Duodenal mucosa (tissue), 2 donors: Measurements from ENCODE around the gene RUSF1.

Experiments used
- H3K27ac ChIP-seq: one replicate; pipeline ENCODE4 v1.7.0; 2013; ENCODE audit warnings: low read depth, low read length
- H3K27me3 ChIP-seq, 2 donors: one replicate each; pipeline ENCODE4 v1.7.0; 2013; ENCODE audit warnings: low read length in 2 of 2, control low read depth in 1 of 2; ENCODE audit not compliant: insufficient read depth in 2 of 2, control insufficient read depth in 1 of 2
- H3K36me3 ChIP-seq, 2 donors: one replicate each; pipeline ENCODE4 v1.7.0; 2013; ENCODE audit warnings: low read length in 2 of 2, control low read depth in 1 of 2; ENCODE audit not compliant: insufficient read depth in 2 of 2, control insufficient read depth in 1 of 2
- H3K4me1 ChIP-seq, 2 donors: one replicate each; pipeline ENCODE4 v1.7.0; 2013; ENCODE audit warnings: low read length in 2 of 2, control low read depth in 1 of 2; ENCODE audit not compliant: insufficient read depth in 2 of 2, control insufficient read depth in 1 of 2
- H3K4me3 ChIP-seq, 2 donors: one replicate each; pipeline ENCODE4 v1.7.0; 2013; ENCODE audit warnings: low read length in 2 of 2, low read depth in 1 of 2
- H3K9ac ChIP-seq, 2 donors: one replicate each; pipeline ENCODE4 v1.7.0; 2013; ENCODE audit warnings: low read length in 2 of 2, low read depth in 1 of 2
- H3K9me3 ChIP-seq, 2 donors: one replicate each; pipeline ENCODE4 v1.7.0; 2013; ENCODE audit warnings: low read length in 2 of 2, control low read depth in 1 of 2; ENCODE audit not compliant: control insufficient read depth in 1 of 2

RUSF1 gene

GRCh38 chr16:31478956-31479355, 29.2 kb downstream of the RUSF1 start:
- no peak overlapping the region for H3K9ac ChIP-seq
- H3K27ac ChIP-seq, result no peak overlapping the region
- no peak overlapping the region for H3K4me3 ChIP-seq
- no peaks in the 10 kb centered on the region for H3K27me3 ChIP-seq
- peaks cover 18 to 49% of the 10 kb centered on the region in 2 donors for H3K4me1 ChIP-seq
- H3K36me3 ChIP-seq, result peaks cover 0 to 6% of the 10 kb centered on the region in 2 donors
- H3K9me3 ChIP-seq, result no peaks in the 10 kb centered on the region

- Histone ChIP-seq H3K9me3 (no peaks in the 10 kb centered on the region), H3K4me1 (peaks cover 18 to 57% of the 10 kb centered on the region in 2 donors), H3K36me3 (peaks cover 0 to 6% of the 10 kb centered on the region in 2 donors), H3K4me3 (peak overlapping the region; percentile 62 to 78), H3K27me3 (no peaks in the 10 kb centered on the region), H3K27ac (peak overlapping the region; percentile 94), H3K9ac (peak overlapping the region; percentile 64 to 73)
These were observed 30.7 kb downstream of the RUSF1 start for GRCh38 chr16:31477220-31478216.

DNA sequence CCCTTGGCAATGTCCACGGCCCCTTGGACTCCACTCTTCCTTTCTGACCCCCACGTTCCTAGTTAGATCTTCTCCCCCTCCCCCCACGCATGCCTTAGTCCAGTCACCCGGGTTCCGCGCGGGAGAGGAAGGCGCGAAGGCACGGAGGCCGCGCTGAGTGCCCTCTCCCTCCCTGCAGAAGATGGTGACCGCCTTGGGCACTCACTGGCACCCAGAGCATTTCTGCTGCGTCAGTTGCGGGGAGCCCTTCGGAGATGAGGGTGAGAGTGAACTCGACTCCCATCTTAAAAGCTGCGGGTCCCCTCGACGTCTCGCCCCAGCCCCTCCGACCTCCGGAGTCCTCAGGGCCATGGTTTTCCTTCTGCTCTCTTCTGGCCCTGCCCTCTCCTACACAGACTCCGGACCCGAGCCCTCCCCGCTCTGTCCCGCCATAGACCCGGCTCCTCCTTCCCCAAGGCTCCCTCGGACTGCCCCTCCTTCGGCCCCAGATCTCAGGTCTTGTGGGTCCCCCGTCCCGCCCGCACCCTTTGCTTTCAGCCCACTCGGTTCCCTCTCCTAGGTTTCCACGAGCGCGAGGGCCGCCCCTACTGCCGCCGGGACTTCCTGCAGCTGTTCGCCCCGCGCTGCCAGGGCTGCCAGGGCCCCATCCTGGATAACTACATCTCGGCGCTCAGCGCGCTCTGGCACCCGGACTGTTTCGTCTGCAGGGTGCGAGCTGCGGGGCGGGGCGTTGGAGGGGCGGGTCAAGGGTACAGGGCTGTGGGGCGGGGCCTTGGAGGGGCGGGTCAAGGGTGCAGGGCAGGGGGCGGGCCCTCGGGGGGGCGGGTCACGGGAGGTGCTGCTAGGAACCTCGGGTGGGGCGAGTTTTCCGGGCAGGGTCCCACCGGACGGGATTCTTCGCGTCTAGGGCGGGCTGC, 31.6 kb downstream of the RUSF1 start:
- H3K27me3 ChIP-seq, result peaks cover 0 to under 1% of the 10 kb centered on the region in 2 donors
- H3K9ac ChIP-seq, result peak overlapping the region; percentile 64 to 73
- H3K9me3 ChIP-seq, result no peaks in the 10 kb centered on the region
- H3K27ac ChIP-seq, result peak overlapping the region; percentile 94
- H3K4me1 ChIP-seq, result peaks cover 19 to 59% of the 10 kb centered on the region in 2 donors
- peak overlapping the region; percentile 72 to 78 for H3K4me3 ChIP-seq
- H3K36me3 ChIP-seq, result peaks cover 0 to 6% of the 10 kb centered on the region in 2 donors

DNA sequence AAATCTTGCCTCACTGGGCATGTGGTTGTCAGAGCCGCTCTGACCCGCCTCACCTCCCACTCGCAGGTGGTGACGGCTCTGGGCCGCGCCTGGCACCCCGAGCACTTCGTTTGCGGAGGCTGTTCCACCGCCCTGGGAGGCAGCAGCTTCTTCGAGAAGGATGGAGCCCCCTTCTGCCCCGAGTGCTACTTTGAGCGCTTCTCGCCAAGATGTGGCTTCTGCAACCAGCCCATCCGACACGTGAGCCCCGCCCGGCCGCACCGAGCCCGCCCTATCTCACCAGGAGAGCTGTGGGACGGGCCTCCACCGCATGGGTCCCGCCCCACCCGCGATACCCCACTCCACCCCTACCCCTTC, 32.3 kb downstream of the RUSF1 start:
- Histone ChIP-seq H3K27ac (no peak overlapping the region), H3K9me3 (no peaks in the 10 kb centered on the region), H3K9ac (peak overlapping the region in 1 of 2 donors; percentile 65), H3K4me1 (peaks cover 18 to 62% of the 10 kb centered on the region in 2 donors), H3K36me3 (peaks cover 0 to 6% of the 10 kb centered on the region in 2 donors), H3K27me3 (peaks cover 0 to 5% of the 10 kb centered on the region in 2 donors), H3K4me3 (peak overlapping the region; percentile 69 to 72)

DNA sequence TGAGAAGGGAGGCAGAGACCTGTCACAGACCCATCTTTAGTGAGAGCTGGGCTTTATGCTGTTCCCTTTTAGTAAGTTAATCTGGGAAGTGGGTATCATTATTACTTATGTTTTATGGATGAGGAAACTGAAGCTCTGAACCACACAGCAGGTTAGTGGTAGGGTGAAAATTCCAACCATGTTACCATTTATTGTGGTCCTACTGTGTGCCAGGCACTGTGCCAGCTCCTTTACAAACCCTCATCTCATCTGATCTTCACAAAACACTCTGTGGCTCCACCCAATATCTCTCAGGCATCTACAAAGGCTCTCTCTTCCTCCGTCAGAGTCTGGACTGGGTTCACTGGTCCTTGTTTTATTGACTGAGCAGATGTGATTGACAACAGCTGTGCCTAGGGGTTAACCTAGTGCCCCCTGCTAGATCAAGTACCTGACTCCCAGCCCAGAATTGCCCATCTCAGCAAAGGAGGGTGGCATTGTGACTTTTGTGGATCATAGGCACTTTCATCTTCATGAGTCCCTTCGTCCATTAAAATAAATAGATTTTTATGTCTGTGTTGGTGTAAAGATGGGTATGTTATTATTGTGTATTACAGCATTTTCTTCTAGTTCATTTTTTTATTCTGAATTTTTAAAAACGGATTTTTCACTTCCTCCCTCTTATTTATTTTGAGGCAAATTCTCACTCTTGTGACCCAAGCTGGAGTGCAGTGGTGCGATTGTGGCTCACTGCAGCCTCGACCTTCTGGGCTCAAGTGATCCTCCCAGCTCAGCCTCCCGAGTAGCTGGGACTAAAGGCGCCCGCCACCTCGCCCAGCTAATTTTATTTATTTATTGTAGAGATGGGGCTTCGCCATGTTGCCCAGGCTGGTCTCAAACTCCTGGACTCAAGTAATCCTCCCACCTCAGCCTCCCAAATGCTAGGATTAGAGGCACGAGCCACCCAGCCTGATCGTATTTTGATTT, 33.1 kb downstream of the RUSF1 start:
- H3K4me1 ChIP-seq, result peaks cover 14 to 56% of the 10 kb centered on the region in 2 donors
- peaks cover 0 to 5% of the 10 kb centered on the region in 2 donors for H3K27me3 ChIP-seq
- H3K4me3 ChIP-seq, result no peak overlapping the region
- H3K36me3 ChIP-seq, result peaks cover 0 to 6% of the 10 kb centered on the region in 2 donors
- no peak overlapping the region for H3K9ac ChIP-seq
- H3K27ac ChIP-seq, result no peak overlapping the region
- H3K9me3 ChIP-seq, result no peaks in the 10 kb centered on the region

DNA sequence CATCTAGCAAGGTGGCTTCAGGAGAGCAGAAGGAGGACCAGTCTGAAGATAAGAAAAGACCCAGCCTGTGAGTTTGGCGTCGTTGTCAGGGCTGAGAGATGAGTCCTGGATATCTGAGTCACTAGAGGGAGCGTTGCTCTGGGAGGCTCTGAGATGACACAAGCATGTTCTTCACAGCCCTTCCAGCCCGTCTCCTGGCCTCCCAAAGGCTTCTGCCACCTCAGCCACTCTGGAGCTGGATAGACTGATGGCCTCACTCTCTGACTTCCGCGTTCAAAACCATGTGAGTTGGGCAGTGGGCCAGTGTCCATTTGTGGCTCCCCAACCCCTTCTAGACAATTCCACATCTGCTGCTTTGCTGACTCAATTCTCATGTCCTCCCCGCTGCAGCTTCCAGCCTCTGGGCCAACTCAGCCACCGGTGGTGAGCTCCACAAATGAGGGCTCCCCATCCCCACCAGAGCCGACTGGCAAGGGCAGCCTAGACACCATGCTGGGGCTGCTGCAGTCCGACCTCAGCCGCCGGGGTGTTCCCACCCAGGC, 33.9 kb downstream of the RUSF1 start:
- Histone ChIP-seq H3K4me3 (no peak overlapping the region), H3K27me3 (peaks cover 0 to 5% of the 10 kb centered on the region in 2 donors), H3K9me3 (no peaks in the 10 kb centered on the region), H3K4me1 (peaks cover 9 to 49% of the 10 kb centered on the region in 2 donors), H3K36me3 (peaks cover 0 to 6% of the 10 kb centered on the region in 2 donors), H3K27ac (no peak overlapping the region), H3K9ac (no peak overlapping the region)

GRCh38 chr16:31473264-31473984, 34.8 kb downstream of the RUSF1 start:
- peaks cover 0 to 5% of the 10 kb centered on the region in 2 donors for H3K27me3 ChIP-seq
- H3K4me1 ChIP-seq, result peaks cover 9 to 43% of the 10 kb centered on the region in 2 donors
- H3K9me3 ChIP-seq, result no peaks in the 10 kb centered on the region
- H3K27ac ChIP-seq, result no peak overlapping the region
- no peak overlapping the region for H3K9ac ChIP-seq
- peaks cover 0 to 6% of the 10 kb centered on the region in 2 donors for H3K36me3 ChIP-seq
- H3K4me3 ChIP-seq, result no peak overlapping the region

GRCh38 chr16:31472709-31473203, 35.4 kb downstream of the RUSF1 start:
- Histone ChIP-seq H3K27me3 (peaks cover 0 to 5% of the 10 kb centered on the region in 2 donors), H3K9ac (peak overlapping the region in 1 of 2 donors; percentile 60), H3K9me3 (no peaks in the 10 kb centered on the region), H3K4me3 (peak overlapping the region; percentile 54 to 71), H3K36me3 (peaks cover 0 to 6% of the 10 kb centered on the region in 2 donors), H3K27ac (peak overlapping the region; percentile 52), H3K4me1 (peaks cover 5 to 40% of the 10 kb centered on the region in 2 donors)
